ENCODE measurements around the gene ARHGEF7.

Gene ARHGEF7

DNA sequence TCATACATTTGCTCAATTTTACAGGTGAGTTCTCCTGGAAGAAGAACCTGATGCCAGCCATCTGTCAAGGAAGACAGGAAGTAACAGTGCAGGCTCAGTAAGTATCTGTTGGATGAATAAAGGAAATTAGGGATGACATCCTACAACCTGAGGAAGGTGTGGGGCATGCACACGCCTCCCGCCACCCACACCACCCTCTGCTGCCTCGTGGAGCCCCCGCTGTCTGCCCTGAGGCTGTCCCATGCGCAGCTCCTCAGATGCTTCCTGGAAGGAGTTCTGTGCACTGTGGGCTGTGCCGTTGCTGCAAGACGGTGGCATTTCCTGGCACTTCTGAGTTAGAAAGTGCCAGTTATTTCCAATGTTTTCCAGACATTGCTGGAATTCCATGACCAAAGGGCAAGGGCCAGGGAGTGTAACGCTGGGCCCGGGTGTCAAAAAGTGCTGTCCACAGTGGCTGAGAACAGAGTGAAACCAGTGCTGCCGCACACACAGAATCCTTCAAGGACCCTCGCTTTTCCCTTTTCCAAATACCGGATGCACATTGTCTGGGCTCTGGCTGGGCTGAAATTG, 201.1 kb downstream of the ARHGEF7 start:
- no peak for FAIRE-seq

DNA sequence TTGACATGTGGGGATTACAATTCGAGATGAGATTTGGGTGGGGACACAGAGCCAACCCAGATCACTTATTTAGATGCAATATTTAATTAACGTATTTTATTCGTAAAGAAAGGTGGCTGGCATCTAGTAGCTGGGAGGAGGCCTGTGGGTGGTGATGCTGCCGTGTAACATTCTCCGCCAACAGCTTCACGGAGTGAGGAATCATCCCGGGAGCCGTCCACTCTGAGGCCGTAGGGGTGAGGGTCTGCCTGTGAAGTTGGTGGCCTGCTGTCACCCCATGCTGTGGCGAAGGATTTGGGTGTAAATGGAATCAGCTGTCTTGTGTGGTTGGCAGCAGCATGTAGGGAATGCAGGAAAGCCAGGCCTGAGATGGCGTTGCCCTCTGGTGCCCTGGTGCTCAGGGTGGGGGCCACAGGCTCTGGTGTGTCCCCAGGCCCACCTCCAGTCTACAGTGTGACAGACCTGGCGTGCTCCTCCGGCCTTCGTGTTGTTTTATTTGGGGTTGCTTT, 202.0 kb downstream of the ARHGEF7 start:
- FAIRE-seq: no peak

DNA sequence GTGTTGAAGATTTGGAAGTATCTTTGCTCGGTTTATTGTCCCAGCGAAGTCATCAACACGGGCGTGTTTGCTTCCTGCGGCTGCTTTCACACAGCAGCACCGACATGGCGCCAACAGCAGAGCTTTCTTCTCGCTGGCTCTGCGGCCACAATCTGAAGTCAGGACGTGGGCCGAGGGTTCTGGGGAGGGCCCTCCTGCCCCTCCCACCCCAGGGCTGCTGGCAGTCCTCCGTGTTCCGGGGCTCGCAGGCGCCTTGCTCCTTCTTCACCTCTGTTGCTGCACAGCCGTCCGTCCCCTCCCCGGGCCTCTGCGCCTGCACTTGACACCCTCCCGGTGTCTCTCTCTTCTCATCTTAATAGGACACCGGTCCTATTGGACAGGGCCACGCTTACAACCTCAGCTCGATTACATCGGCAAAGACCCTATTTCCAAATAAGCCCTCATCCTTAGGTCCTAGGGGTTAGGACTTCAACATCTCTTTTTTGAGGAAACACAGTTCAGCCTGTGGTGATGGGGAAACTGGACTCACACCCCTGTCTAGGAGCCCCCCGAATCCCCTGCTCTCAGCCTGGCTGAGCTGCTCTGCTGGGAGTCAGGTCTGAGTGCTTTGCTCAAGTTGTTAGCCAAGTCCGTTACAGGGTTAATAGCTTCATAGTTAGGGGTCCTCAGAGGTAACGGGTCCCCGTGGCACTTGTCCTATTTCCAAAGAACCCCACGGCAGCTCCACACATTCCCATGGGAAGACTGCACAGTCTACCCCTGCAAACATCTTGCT, 202.6 kb downstream of the ARHGEF7 start:
- FAIRE-seq: no peak

DNA sequence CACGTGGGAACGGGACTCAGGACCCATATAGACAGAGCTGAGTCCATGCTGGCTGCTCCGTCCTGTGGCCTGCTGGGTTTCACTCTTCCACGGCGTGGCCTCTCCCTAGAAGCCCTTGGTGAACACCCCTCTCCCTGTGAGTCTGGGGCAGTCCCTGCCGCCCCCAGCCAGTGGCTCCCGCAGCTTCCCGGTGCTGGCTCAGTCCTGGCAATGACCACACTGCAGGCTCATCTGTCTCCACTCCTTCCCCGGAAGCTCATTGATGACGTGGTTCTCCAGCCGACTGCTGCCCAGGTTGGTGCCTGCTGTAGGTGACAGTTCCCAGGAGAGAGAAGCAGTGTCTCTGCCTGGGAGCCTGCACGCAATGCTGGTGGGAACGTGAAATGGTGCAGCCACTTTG, 203.3 kb downstream of the ARHGEF7 start:
- FAIRE-seq: no peak

DNA sequence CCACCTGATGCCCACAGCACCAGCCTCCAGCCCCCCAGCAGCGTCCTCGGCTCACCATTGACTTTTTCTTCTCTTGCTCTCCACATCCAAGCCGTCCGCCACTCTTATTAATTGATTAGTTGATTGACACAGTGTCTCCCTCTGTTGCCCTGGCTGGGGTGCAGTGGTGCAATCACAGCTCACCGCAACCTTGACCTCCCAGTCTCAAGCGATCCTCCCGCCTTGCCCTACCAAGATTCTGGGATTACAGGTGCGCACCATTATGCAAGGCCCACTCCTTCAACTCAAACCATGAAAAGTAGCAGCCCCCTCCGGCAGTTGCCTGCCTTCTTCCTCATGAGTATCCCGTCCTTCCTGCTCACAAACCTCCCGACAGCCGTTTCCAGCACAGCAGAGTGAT, 204.4 kb downstream of the ARHGEF7 start:
- FAIRE-seq: no peak

DNA sequence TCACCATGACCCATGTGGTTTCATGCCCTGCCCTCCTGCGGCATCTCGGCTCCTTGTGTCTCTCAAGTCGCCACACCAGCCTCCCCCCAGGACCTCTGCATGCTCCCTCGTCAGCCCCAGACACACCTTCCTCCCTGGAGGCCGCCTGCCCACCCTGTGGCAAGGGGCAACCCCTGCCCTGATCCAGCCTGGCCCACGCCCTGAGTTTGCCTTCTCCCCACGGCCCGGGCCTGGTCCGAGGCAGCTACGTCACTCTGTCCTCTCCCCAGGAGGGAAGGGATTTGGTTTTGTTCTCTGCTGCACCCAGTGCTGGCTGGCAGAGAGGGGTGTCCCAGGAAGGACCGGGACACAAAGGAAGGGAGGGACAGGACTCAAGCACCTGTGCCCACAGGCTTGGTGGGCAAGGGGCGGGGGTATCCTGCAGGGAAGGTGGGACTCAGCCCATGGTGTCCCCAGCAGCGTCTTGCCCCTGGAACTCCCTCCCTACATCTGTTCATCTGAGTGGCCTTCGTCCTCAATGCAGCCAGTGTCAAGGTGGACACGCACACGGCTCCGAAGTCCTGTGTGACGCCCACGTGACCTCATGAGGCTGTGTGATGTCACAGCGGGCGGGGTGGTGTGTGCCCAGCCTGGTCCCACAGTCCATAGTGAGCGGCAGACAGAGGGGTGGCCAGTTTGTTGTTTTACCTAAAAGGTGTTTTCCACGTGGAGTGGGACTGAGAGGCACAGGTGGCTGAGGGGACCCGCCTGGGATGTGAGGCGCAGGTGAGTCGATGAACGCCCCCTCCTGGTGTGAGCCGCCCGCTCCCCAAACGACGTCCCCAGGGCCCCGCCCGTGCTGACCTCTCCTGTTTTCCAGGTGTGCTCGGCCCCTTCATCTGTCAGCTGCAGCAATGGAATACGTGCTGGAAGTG, 205.1 kb downstream of the ARHGEF7 start, which contains the start of gene TEX29:
Gene TEX29, plus strand, starts transcription at position 645 of the 914 bp plus-strand sequence. Its CDS starts 249 bp downstream, at position 894.
- no peak for FAIRE-seq

DNA sequence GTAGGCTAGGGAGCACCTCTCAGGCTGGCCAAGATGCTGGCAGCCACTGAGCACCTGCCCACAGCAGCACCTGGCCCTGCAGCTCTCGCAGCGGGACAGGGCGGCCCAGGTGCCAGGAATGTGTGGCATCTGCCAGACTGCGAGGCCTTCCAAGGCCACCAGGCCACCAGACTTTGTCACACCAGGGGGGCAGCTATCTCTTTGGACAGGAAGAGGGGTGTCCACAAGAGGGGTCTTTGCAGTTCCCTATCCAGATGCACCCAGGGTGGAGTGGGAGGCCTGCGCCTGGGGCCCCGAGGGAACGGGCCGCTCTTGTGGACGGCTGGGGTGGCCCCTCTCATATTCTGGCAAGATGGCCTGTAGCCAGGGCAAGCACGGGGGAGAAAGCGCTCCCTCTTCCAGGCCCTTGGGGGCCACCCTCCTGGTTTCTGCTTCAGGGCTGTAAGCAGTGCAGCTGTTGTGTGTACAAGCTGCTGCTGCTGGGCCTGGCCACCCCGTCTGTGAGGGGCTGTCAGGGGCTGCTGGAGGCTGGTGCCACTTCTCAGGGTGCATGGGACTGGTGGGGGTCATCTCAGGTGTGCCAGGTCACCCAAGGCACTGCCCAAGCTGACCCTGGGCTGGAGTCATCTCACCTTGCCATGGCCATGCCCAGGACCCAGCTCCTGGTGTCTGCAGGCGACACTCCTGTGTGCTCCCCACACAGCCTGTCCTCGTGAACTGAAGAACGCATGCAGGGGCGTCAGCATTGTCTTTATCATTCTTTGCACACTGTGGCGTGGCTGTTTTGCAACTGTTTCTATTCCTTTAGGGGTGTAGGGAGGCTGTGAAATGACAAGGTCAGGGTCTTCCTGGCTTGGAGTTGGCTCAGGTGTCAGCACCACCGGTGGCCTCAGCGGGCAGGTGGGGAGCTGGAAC, 207.1 kb downstream of the ARHGEF7 start:
- no peak for FAIRE-seq

DNA sequence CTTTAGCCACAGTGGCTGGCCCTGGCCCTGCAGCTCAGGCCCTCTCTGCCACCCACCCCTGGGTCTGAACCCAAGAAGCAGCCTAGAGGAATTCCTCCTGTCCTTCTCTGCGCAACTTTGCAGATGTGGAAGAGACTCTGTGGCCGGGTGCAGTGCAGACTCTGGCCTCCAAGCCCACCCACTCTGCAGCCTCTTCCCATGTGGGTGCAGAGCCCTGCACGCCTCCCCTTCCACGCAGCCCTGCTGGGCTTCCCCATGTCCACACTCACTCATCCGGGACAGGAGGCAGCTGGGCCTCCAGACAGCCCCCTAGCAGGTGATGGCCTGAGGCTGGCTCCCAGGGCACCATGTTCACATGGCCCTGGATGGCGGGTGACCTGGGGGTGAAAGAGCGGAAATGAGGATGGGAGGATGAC, 207.8 kb downstream of the ARHGEF7 start:
- FAIRE-seq: no peak

DNA sequence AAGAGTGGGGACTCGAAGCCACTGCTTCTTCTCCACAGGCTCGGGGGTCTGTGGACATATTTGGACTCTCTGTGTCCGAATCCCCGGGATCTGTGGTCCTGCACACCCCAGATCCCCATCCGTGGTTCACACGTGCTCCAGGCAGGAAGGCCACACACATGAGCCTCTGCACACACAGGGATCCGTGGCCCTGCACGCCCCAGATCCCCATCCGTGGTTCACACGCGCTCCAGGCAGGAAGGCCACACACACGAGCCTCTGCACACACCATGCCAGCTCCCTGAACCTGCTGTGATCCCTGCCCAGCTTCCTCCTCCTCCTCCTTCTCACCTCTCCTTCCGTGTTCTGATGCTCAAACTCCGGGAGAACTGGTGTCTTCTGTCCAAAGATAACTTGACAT, 208.4 kb downstream of the ARHGEF7 start:
- no peak for FAIRE-seq

DNA sequence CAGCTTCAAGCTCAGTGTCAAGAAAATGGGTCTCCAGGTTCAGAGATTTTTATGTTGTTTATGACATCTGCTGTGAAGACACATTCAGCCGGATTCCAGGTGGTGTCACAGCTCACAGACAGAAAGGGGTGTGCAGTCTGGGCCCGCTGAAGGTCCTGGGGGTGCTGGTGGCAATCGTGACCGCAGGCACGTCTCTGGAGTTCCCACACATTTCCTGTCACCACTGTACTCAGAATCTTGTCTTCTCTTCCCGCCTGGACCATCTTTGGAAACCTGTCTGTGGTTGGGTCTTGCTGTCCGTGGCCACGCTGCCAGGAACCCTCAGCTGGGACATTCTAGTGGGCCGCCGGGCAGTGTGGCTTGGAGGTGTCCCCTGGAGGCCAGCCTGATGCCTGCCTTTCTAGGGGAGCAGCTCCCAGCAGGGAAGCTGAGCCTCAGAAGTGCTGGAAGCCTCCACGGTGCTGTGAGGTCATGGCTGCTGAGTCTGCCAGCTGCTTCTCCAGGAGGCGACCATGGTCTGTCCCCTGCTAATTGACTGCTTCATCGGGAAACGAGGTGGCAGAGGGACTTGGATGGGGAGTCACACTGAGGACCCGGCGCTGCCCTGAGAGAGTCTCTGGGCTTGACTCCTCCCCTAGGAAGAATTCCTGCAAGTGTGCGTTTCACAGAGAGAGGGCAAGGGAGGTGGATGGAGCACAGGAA, 209.0 kb downstream of the ARHGEF7 start:
- no peak for FAIRE-seq

DNA sequence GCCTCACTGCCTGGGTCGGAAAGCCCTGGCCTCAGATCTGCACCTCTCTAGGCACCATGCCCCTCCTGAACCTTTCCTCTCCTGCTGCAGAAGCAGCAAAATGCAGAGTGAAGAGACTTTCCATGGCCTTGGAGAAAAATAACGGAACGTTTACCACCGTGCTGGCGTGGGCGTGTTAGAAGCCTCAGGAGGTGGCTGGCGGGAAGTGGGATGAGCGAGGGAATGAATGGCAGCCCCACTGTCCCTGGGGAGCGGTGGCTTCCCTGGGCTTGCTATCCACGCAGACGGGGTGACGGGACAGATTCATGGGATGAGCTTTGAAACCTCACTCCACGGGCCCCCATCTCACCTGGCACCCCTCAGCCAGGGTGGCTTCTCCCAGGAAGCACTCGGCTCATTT, 209.6 kb downstream of the ARHGEF7 start:
- no peak for FAIRE-seq

DNA sequence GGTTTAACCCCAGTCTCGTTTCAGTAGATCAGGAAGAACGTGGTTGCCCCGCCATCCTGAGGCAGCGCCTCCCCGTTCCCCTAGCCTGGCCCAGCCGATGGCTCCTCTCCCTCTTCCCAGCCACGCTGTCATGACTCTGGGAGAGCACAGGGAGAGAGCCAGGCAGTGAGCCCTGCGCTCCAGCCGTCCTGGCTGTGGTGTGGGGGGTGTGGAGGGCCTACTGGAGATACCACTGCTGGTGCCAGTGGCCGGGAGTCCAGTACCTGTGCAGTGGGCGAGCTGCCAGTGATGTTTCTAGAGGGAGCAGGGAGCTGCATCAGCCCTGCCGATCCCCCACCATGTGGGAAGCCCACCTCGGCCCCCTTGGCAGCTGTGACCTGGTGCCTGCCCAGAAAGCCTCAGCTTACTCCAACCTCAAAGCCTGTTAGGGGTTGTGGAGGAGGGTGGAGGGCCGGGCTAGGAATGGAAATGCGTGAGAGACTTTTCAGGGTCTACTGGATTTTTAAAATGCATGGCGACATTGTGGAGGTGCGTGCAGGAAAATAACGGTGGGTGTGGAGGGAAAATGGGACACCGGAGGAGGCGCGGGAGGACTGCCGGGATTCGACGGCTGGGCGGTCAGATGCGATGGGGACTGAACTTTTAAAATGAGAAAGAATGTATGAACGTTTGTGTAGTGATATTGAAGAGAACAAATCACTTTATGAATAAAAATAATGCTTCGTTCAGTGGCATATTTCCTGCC, 210.2 kb downstream of the ARHGEF7 start:
- FAIRE-seq: no peak

DNA sequence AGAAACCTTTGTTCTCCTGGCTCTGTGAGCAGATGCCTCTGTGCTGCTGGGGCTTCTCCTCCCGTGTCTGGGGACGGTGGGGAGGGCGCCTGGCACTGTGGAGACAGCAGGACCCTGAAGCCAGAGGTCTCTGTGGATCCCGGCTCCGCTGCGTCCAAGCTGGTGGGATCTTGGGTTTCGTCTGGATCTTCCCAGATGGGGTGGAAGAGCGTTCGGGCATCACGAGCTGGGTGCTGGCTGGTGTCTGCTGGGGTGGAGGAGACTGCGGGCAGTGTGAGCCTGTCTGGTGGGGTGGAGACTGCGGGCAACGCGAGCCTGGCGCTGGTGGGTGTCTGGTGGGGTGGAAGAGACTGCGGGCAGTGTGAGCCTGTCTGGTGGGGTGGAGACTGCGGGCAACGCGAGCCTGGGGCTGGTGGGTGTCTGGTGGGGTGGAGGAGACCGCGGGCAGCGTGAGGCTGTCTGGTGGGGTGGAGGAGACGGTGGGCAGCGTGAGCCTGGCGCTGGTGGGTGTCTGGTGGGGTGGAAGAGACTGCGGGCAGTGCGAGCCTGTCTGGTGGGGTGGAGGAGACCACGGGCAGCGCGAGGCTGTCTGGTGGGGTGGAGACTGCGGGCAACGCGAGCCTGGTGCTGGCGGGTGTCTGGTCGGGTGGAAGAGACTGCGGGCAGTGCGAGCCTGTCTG, 211.0 kb downstream of the ARHGEF7 start:
- no peak for FAIRE-seq

DNA sequence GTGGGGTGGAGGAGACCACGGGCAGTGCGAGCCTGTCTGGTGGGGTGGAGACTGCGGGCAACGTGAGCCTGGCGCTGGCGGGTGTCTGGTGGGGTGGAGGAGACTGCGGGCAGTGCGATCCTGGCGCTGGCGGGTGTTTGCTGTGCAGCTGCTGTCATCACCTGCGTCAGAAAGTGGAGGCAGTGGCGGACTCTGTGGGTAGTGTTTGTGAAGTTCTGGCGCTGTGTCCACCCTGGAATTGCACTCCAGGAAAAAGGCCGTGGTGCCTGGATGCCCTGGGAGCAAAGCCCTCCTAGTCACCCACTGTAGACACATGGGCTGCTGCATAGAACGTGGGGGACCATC, 211.5 kb downstream of the ARHGEF7 start:
- FAIRE-seq: no peak

DNA sequence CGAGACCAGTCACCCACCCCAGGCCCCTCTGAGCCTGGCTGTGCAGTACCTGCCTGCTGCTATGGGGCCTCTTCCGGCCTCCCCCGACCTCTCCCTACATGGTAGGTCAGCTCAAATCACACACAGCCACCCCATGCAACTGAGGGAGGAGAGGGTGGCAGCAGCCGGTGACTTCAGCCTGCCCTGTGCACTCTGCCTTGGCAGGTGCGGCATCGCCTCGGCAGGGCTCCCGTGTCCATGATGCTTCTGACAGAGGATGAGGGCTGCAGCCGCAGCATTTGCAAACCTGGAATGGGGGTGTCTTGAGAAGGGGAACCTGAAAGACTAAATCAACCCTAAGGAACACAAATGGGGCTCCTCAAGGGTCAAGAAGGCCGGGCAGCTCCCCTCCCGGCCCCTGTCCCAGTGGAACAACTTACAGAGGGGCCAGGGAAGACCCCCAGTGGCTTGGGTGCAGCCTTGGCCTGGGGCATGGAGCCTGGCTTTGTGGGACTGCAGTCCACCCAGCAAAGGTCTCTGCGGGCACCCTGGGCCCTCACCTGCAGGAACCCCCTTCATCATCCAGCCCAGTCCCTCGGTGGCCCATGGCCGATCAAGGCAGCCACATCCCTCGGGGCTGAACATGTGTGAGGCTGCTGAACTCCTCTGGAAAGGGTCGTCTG, 212.0 kb downstream of the ARHGEF7 start:
- no peak for FAIRE-seq

DNA sequence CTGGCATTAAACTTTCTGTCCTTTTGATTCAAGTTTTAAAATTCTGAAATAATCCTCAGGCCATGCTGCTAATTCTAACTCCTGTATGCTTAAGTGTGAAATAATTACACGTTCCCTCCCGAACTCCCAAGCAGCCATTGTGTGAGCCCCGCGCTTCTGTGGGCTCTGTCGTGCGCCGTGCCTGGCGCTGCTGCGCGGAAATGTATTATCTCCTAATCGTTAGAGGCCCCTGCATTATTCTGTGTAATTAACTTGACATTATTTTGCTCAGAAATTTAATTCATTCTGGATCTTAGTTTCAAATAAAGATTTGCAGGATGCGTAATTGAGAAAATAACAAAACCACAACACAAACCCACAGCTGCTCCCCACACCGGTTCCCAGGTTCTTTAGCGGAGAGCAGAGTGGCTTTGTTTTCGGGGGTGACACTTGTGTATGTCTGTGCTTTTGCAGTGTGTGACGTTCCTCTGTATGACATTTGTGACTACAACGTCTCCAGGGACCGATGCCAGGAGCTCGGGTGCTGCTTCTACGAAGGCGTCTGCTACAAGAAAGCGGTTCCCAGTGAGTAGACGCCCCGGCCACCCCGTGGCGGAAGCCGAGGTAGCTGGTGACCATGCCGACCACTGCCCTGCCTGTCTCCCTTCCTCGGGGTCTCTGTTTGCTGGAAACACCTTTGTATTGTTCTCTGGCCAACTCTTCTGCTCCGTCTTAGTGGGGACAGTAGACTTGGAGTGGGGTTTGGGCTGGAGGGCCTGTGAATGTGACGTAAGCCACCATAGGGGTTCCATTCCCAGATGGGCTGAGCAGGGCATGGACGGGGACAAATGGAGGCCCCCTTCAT, 212.8 kb downstream of the ARHGEF7 start:
- no peak for FAIRE-seq

DNA sequence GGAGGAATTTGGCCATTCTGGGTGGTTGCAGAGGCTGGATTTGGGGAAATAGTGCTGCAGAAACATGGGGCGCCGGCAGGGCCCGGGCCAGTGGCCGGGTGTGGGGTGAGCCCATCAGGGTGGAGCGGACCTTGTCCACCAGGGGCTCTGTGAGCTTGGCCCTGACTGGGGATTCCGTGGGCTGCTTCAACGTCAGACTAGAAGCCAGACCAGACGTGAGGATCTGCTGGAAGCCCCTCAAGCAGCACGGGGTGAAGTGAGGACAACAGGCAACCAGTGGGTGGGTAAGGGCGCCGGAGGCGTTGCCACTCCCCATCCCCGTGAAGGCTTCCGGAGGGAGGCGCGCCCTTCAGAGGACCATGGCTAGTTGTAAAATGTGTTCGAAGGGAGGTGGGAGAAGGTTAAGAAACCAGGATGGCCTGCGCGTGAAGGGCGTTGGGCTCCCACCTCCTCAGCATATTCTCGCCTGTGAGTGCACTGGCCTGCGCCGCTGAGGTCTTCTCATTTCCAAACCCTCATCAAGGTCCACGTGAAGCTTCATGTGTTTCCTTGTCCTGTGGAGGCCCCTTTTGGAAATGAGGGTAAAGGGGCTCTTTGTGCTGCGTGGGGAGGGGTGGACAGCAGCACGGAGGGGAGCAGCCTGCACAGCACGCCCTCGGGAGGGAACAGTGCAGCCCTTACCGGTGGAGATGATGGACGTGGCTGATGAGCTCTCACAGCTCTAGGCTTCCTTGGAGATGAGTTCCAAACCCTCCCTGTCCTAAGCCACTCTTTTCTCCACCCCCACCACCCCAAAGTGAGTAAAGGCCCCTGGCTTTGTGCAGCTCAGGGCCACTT, 213.7 kb downstream of the ARHGEF7 start:
- no peak for FAIRE-seq

DNA sequence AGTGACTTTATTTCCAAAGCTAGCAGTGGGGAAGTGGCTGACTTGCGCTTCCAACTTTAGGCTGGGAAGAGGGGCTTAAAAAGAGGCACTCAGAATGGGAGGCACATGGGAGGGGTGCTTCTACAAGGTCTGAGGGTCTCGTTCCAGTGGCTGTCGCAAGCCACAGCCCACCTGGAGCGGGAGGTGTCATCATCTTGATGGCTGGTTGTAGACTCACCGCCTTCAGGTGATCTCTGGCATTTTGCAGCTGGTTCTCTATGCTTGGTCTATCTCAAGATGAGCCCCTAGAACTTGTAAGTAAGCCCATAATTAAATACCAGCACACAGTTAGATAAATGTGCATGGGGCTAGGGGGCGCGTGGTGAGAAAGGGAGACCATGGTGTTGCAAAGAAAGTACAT, 214.5 kb downstream of the ARHGEF7 start:
- no peak for FAIRE-seq

Measured in islet of Langerhans (tissue), 1 donor.